ENCODE results near the gene AK1. TPM values are rescaled to one million over a fixed set of nuclear protein-coding genes. Genes with fewer than 3 reads are reported as not detected.

Gene AK1
- total and polyA plus RNA-seq, 2 of the 13 experiments (the other 11 are each of a cell fraction or from before 2014, with no cell fraction given), result 19.1 to 32.8 TPM

DNA sequence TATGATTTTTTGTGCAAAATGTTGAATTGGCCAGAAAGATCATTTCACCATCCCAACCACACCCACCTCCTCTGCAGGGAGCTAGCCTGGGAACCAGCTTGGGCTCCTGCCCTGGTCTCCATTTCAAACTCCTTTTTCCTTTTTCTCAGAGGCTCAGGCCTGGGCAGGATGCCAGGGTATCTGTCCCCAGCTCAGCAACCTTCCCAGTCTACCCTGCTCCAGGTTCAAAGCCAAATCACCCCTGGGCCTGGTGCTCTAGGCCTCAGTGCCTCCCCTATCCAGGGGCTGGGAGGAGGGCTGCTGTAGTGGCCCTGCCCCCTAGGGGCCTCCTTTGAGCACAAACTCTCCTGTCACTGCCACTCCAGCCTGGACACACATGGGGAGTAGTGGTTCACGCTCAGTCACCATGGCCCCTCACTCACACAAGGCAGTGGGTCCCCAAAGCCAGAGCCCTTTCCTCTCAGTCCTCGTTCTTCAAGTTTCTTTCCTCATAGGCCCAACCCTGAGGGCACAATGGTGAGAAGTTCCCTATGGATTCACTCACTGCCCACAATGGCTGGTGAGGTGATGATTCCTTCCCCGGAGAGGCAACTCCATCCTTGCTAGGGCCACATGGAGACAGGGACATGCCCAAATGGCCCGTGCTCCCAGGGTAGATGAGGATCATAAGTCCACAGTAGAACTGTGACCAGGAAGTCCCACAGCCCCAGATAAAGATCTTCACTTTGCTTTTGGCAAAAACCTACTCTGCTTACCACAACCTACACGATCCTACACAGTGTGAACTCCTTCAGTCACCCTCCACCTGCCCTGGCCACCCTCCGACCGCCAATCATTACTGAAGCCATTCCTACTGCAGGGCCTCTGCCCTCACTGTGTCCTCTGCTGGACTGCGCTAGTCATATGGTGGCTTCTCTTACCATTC is 41.0 kb upstream of the AK1 start:
- FAIRE-seq (peak; percentile 36), ATAC-seq (peak; percentile 67), DNase-seq (ENCODE audit: low spot score) (no peak)
- Histone ChIP-seq H3K9ac (ENCODE audit: insufficient read depth, low read depth, low read length) (no peak overlapping the region; the same call in 1 of the 2 replicates), H3K27ac (ENCODE audit: extremely low read length, insufficient read depth, low read length) (no peak overlapping the region), H3K27me3 (ENCODE audit: control insufficient read depth in 1 of 2, insufficient read depth in 2 of 2, low read length in 2 of 2) (no peaks in the 10 kb centered on the region; a peak in 1 of 5 replicates), H3K36me3 (replicated peaks in 1 of 2; ENCODE audit: control insufficient read depth in 1 of 2, insufficient read depth in 2 of 2, low read length in 2 of 2) (no peaks in the 10 kb centered on the region), H4K20me1 (ENCODE audit: insufficient read depth, low read length) (no peaks in the 10 kb centered on the region), H3K4me3 (replicated peaks in 1 of 3; ENCODE audit: insufficient read depth in 1 of 3, low read depth in 2 of 3, low read length in 3 of 3) (peak overlapping the region in 1 of 3 experiments; percentile 45; a peak in 2 of 6 replicates), H2AFZ (ENCODE audit: low read length) (no peak overlapping the region), H3K4me1 (ENCODE audit: insufficient read depth, low read length) (peaks cover 70% of the 10 kb centered on the region), H3K79me2 (ENCODE audit: insufficient read depth, low read length) (peaks cover 2% of the 10 kb centered on the region), H3K9me3 (ENCODE audit: low read length) (no peaks in the 10 kb centered on the region), H3K4me2 (ENCODE audit: low read depth, low read length) (peak overlapping the region; percentile 66)
- in situ Hi-C loops (cut with HindIII; ENCODE audit: extremely low pct_ligation_motif_present, low pct_unique_long_range_greater_than_20kb), result loop anchor here (5.0 kb wide), 1 partner anchor 46 kb away; no protein-coding TSS in a partner anchor
- no TSS peak for BruUV-seq (replicated peaks)
- 19% methylated on average over 7 of the region's 8 CpGs for WGBS (ENCODE audit: low lambda C conversion rate)
- intact Hi-C loops (cut with micrococcal nuclease; ENCODE audit: unreplicated experiment), result loop anchor here (1.0 to 5.0 kb wide), 2 partner anchors 116 to 183 kb away; partner anchors contain the start of genes FPGS and TOR2A
- ChIA-PET CTCF (ENCODE audit: low intra/inter-chr PET ratio, low total read pairs) (no interaction called here), POLR2A (interaction anchor here (2.4 to 7.9 kb wide), 2 partner anchors 14 to 21 kb away, joined by 24 to 78 read pairs; no protein-coding TSS in a partner anchor)
- TF ChIP-seq ASH2L (IDR thresholded peaks at IDR 0.05; ENCODE audit: insufficient read length, low read depth, low read length) (no peak), RAD21 (CRISPR knock-in tag; IDR thresholded peaks at IDR 0.05) (peak; percentile 14; the same call in 1 of the 2 replicates), ZNF263 (CRISPR knock-in tag; IDR thresholded peaks at IDR 0.05) (peak; percentile 69), ZBTB37 (CRISPR knock-in tag; IDR thresholded peaks at IDR 0.05) (peak; percentile 83; the same call in 1 of the 2 replicates), KLF12 (CRISPR knock-in tag; IDR thresholded peaks at IDR 0.05; ENCODE audit: borderline replicate concordance) (no peak), SALL1 (CRISPR knock-in tag; IDR thresholded peaks at IDR 0.05) (peak; percentile 42; the same call in 1 of the 2 replicates), SAP130 (CRISPR knock-in tag; IDR thresholded peaks at IDR 0.05; ENCODE audit: low read depth) (peak; percentile 58; the same call in 1 of the 2 replicates), ATF4 (CRISPR knock-in tag; IDR thresholded peaks at IDR 0.05) (no peak; a peak in 1 of 4 replicates), ZFX (CRISPR knock-in tag; IDR thresholded peaks at IDR 0.05; ENCODE audit: low read depth) (peak; percentile 72), GABPB1 (CRISPR knock-in tag; IDR thresholded peaks at IDR 0.05) (peak; percentile 11; the same call in 1 of the 2 replicates)
- TF ChIP-seq, protein P1, sequence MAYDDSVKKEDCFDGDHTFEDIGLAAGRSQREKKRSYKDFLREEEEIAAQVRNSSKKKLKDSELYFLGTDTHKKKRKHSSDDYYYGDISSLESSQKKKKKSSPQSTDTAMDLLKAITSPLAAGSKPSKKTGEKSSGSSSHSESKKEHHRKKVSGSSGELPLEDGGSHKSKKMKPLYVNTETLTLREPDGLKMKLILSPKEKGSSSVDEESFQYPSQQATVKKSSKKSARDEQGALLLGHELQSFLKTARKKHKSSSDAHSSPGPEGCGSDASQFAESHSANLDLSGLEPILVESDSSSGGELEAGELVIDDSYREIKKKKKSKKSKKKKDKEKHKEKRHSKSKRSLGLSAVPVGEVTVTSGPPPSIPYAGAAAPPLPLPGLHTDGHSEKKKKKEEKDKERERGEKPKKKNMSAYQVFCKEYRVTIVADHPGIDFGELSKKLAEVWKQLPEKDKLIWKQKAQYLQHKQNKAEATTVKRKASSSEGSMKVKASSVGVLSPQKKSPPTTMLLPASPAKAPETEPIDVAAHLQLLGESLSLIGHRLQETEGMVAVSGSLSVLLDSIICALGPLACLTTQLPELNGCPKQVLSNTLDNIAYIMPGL (CRISPR knock-in tag; IDR thresholded peaks at IDR 0.05; ENCODE audit: borderline replicate concordance in 1 of 2, low read depth in 1 of 2), result peak; percentile 40 to 41; a peak in 1 of 4 replicates

Measured in HepG2 (cell line).